HG02973 (cell line): Measurements from ENCODE around the gene GCSAML.

Experiments
- ATAC-seq: cut with Tn5 transposase; IDR thresholded peaks from one replicate; pipeline ENCODE4 v1.9.1; 2021; ENCODE audit warnings: moderate library complexity; ENCODE audit not compliant: unreplicated experiment

GCSAML gene

DNA sequence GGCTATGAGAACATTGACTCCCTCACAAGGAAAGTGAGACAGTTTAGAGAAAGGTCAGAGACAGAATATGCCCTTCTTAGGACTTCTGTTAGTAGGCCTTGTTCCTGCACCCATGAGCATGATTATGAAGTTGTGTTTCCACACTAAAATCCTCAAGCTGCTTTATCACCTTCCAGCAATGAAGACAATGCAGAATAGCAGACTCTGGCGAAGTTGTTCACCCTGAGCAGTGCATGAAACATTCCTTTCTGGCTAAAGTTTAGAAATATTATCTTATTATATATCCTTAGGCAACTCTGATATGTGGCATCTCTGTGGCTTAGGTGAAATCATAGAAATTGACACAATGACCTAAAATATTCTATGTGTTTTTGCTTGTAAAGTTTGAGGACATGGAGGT is 25.3 kb downstream of the GCSAML start:
- no peak for ATAC-seq

DNA sequence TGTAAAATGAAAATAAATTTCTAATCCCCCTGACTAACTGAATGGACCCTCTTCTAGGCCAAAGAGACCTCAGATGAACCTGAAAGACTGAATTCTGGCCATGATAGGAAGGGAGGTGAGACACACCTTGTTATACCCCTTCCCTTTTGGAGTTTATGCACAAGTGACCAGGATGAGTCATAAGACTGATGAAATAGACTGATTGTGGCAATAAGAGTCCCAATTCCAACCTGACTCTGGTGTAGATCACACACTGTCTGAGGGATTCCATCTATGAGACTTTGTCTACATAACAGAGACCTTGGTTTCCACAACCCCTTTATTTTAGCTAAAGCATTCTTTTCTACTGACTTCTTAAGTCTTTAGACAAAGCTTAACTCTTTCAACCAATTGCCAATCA is 25.7 kb downstream of the GCSAML start:
- no peak for ATAC-seq

DNA sequence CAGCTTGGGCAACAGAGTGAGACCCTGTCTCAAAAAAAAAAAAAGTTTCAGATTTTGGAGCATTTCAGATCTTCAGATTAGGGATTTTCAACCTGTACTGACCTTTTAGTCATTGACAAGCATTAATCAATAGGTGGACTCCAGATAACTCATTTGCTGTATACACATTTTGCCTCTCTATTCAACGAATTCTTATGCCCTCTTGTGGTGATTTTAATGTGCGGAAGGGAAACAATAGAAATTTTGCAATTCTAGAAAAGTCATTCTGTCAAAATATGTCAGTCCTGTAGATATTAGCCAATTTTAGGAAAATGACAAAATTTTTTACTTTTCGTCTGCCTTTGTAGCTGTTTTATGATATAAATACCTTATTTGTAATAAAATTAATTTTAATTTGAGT is 27.6 kb downstream of the GCSAML start:
- no peak for ATAC-seq

DNA sequence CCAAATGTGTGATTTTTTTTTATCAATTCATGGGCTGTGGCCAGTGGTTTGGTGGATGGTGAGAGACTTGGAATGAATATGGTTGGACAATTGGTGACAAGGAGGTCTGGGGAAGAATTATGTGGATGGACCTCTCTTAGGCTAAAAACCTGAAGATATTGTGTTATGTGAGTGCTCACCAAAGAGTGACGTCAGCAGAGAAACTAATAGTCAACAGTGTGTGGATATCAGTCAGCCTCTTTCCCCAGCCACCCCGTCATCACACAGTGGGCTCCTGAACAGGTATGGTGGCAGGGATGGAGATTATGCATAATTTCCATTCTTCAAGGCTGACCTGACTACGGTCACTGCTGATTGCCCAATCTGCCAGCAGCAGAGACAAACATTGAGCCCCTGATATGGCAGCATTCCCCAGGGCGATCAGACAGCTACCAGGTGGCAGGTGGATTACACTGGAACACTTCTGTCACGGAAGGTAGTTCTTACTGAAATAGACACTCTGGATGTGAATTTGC is 30.1 kb downstream of the GCSAML start:
- ATAC-seq: no peak

DNA sequence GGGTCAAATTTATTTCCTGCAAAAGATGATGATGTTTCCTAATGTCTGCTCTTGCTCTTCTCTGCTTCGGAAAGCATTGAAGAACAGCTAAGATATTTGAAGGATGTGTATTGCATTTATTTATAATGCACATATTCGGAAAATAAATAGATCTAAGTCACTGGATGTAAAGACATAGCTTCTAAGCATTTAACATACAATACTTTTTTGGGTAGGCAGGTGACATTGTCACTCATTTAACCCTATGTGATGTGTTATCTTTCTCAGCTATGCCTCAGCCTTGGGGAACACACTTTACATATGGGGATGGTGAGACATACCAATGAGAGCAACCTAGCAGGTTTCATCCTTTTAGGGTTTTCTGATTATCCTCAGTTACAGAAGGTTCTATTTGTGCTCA is 39.1 kb downstream of the GCSAML start, which contains the start of gene OR2G2:
OR2G2 (plus strand) TSS at position 301 of the 400 bp plus-strand sequence; CDS start at position 301, 0 bp downstream.
- no peak for ATAC-seq

DNA sequence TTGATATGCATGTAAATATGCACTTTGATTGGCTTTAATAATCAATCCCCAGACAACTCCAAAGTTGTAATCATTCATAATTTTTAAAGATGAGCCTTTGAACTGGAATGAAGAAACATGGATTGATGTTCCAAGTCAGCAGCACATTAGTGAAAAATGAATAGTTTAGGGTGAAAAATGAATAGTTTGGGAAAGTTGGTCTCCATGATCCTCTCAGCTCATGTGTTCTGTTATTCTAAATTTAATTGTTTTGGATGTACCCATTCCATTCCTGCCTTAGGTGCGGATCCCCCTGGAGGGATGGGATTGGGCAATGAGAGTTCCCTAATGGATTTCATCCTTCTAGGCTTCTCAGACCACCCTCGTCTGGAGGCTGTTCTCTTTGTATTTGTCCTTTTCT is 56.4 kb downstream of the GCSAML start, which contains the start of gene OR2G3:
OR2G3 (plus strand) TSS at position 301 of the 400 bp plus-strand sequence; CDS start at position 301, 0 bp downstream.
- no peak for ATAC-seq

DNA sequence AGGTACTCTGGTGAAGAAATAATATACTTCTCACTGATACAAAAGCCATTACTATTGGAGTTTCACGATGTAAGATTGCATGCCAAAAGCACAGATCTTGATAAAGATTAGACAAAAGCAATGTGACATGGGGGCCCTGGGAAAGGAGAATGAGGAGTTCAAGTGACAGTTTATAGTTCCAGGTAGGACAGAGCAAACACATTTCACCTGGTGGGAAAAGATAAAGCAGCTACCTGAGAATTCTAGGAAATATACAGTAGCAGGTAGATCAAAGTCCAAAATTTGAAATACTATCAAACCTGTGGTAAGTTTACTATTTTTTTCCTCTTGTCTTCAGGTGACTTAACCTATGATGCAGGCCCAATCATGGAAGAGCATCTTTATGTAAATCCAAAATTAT is 64.5 kb downstream of the GCSAML start:
- ATAC-seq: no peak

DNA sequence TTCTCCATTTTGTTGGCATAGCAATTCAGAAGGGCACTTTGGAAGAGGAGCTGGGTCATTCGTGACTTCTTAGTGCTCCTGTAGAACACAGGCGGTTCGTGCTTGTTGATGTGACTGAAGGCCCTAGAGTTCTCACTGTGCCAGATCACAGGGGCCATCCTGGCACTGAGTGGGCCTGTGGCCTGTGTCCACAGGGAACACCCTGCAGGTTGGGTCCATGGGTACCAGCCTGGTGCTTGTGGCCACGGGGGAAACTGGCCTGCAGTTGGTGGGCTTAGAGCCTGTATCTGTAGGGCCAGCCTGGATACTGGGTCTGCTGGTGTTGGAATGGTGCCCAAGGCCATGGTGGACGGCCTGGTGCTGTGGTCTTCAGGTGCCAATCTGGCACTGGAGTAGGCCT is 65.7 kb downstream of the GCSAML start:
- no peak for ATAC-seq
